ENCODE results near the gene EVPL.

The EVPL gene

DNA sequence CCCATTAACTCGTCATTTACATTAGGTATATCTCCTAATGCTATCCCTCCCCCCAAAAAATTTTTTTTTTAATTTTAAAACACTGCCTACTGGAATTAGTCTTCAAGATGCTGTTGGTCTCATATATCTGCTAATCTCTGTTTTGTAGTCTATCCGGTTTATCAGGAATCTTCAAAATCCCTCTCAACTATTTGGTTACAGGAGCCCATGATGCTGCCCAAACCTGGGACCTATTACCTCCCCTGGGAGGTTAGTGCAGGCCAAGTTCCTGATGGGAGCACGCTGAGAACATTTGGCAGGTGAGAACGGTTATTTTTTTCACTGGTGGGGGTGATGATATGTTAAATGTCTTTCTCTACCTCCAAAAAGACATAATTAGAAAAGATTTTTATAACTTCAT, 41.1 kb downstream of the EVPL start:
- H3K4me3 ChIP-seq (ENCODE audit: low read length), result no peak overlapping the region
- no peak for DNase-seq (ENCODE audit: low read depth)
- TF ChIP-seq, protein P1, sequence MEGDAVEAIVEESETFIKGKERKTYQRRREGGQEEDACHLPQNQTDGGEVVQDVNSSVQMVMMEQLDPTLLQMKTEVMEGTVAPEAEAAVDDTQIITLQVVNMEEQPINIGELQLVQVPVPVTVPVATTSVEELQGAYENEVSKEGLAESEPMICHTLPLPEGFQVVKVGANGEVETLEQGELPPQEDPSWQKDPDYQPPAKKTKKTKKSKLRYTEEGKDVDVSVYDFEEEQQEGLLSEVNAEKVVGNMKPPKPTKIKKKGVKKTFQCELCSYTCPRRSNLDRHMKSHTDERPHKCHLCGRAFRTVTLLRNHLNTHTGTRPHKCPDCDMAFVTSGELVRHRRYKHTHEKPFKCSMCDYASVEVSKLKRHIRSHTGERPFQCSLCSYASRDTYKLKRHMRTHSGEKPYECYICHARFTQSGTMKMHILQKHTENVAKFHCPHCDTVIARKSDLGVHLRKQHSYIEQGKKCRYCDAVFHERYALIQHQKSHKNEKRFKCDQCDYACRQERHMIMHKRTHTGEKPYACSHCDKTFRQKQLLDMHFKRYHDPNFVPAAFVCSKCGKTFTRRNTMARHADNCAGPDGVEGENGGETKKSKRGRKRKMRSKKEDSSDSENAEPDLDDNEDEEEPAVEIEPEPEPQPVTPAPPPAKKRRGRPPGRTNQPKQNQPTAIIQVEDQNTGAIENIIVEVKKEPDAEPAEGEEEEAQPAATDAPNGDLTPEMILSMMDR (IDR thresholded peaks at IDR 0.05; ENCODE audit: insufficient read depth, low read depth, low read length, missing control alignments), result no peak

DNA sequence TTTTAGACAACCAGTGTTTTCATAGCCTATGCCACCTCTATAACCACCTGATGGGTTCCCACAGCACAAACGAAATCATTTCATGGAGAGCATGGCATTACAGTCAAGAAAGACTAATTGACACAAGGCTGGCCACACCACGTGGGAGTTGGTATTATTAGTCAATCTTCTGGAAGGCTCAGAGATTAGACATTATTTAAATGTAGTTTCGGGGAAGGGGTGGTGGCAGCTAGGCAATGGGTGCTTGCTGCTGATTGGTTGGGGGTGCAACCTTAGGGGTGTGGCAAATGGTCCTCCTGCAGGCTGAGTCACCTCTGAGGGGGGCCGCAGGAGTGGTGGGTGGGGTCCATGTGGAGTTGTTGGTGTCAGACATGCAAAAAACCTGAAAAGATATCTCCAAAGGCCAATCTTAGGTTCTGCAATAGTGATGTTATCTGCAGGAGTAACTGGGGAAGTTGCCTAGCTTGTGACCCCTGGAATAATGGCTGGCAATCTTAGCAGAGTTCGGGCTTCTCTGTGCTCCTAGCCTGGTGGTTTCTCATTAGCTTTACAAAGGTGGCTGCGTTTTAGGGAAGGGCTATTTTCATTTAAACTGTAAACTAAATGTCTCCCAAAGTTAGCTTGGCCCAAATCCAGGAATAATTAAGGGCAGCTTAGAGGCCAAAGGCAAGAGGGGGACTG, 43.5 kb downstream of the EVPL start:
- DNase-seq (ENCODE audit: low read depth), result peak; percentile 55
- TF ChIP-seq, protein P1 (IDR thresholded peaks at IDR 0.05; ENCODE audit: insufficient read depth, low read depth, low read length, missing control alignments), result no peak
- no peak overlapping the region for H3K4me3 ChIP-seq (ENCODE audit: low read length)

DNA sequence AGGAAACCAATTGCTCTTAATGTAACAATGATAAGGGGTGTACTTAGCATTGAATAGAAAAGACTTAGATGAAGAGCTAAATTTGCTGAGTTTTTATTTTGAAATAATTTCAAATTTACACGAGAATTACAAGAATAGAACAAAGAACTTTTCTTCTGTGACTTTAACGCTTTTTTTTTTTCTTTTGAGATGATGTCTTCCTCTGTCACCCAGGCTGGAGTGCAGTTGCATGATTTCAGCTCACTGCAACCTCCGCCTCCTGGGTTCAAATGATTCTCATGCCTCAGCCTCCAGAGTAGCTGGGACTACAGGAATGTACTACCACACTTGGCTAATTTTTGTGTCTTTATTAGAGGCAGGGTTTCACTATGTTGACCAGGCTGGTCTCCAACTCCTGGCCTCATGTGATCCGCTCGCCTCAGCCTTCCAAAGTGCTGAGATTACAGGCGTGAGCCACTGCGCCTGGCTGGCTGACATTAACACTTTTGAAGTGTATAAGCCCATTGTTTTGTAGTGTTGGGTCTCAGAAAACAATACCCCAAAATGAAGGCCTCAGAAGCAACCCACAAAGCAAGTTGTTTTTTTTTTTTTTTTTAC, 46.0 kb downstream of the EVPL start:
- no peak for DNase-seq (ENCODE audit: low read depth)
- TF ChIP-seq, protein P1 (IDR thresholded peaks at IDR 0.05; ENCODE audit: insufficient read depth, low read depth, low read length, missing control alignments), result no peak
- no peak overlapping the region for H3K4me3 ChIP-seq (ENCODE audit: low read length)

DNA sequence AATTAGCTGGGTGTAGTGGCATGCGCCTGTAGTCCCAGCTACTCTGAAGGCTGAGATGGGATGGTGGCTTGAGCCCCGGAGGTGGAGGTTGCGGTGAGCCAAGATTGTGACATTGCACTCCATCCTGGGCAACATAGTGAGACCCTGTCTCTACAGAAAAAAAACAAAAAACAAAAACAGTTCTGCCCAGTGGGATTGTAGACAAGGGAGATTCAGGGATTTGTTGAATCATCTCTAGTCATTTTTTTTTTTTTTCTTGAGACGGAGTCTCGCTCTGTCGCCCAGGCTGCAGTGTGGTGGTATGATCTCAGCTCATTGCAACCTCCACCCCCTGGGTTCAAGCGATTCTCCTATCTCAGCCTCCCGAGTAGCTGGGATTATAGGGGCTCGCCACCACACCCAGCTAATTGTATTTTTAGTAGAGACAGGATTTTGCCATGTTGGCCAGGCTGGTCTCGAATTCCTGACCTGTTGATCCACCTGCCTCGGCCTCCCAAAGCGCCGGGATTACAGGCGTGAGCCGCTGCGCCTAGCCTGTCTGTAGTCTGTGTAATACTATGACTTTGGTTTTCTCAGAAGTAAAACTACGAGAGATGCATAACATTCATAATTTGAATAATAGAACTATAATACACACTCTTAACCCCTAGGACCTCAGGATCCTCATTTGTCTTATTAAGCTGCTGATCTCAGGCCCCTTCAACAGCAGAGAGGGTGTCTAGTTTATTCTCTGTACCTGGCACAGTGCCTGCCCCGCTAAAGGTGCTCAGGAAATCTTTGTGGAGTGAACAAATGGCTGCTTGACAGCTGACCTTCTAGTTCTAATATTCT, 46.7 kb downstream of the EVPL start:
- TF ChIP-seq, protein P1 (IDR thresholded peaks at IDR 0.05; ENCODE audit: insufficient read depth, low read depth, low read length, missing control alignments), result no peak
- peak overlapping the region; percentile 91 for H3K4me3 ChIP-seq (ENCODE audit: low read length)
- DNase-seq (ENCODE audit: low read depth), result no peak

DNA sequence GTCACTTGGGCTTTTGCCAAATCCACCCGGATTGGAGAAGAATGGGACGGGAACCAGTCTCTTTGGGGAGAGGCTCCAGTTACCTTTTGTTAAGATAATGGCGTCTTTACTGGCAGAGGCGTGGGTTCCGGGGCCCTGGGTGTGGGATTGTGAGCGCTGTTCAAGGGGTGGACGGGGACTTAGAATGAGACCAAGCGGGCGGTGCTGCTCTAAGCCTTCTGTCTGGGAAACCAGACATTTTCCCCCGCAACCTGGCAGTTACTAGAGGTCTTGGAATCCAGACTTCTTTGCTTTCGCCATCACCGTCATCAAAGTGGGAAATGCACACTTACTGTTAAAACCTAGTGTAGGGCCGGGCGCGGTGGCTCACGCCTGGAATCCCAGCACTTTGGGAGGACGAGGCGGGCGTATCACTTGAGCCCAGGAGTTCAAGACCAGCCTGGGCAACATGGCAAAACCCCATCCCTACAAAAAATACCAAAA, 47.4 kb downstream of the EVPL start:
- TF ChIP-seq, protein P1 (IDR thresholded peaks at IDR 0.05; ENCODE audit: insufficient read depth, low read depth, low read length, missing control alignments), result no peak
- DNase-seq (ENCODE audit: low read depth), result peak; percentile 66
- H3K4me3 ChIP-seq (ENCODE audit: low read length), result peak overlapping the region; percentile 91

DNA sequence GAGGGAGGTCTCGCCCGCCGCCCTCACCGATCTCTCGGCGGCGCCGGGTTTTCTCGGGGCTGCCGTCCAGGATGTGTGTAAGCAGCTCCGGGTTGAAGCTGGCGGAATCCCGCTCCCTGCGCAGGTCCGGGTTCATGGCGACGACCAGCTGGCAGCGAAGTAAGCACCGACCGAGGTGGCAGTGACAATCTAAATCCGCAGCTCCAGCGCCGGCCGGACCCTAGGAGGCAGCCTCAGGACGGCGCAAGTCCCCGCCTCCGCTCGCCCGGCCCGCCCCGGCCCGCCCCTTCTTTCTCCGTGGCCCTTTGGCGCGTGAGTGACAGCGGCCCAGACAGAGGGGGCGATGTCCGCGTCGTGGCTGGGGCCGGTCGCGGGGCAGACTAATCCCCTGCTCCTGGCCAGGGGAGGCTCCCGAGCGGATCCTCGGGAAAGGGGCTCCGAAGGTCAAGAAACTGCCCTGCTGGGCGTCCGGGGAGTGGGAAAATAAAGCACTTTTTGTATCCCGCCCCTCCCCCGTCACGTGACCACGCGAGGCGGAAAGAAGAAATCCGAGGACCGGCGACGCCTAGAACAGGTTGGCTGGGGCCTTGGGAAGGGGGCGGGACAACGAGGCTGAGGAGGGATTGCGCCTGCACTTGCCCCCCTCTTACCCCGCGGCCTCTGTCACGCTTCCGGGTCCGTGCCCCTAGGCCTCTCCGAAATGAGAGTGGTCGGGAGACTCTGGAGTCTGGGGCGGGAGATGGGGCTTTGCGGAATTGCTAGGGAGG, 48.0 kb downstream of the EVPL start, which contains the start of the genes ACOX1 and TEN1:
Gene ACOX1, minus strand, starts transcription at position 229 of the 767 bp plus-strand sequence. Its CDS starts 93 bp downstream, at position 136.
Gene TEN1, plus strand, starts transcription at position 303 of the 767 bp plus-strand sequence. CDS start 6,953 bp downstream, outside the sequence.
- TF ChIP-seq, protein P1 (IDR thresholded peaks at IDR 0.05; ENCODE audit: insufficient read depth, low read depth, low read length, missing control alignments), result peak; percentile 8
- DNase-seq (ENCODE audit: low read depth), result peak; percentile 95
- peak within 1 kb of the TSS; percentile 91 for H3K4me3 ChIP-seq (ENCODE audit: low read length)

Data from epithelial cell of esophagus (primary cell).